ENCODE results near the gene TMEM178B.
"Not testable (repeated sequence)": the region's sequence is repeated elsewhere in the genome, so short reads cannot be mapped to it uniquely, and the experiment has no call there.

TMEM178B gene

DNA sequence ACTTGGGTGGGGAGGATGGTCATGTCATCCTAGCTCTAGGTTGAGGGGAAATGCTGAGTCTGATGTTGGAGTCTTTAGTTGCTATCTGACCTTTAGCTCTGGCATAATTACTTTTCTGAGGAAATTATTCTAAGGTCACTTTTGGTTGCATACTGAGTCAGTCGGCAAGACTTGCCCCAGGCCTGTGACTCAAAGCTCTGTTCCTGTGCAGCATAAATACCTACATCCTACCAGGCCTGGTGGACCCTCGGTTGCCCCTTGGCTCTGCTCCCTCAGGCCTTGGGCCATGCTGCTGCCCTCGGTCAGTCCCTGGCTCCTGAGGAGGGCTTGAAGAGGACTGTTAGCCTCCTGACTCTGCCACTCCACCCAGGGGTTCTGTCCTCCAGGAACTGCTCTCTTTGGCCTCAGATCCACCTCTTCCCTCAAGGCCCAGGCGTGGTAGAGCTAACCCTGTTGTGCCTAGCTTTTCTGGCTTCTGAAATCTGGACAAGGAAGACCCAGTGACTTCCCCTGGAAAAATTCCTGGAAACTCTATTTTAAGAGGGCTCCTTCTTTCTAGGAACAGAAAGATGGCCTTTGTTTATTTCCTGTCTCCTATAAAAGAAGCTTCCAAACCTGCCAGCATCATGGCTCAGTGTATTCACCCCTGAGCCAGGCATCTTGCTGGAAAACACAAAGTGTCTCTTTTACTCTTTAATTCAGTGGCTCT is 71.2 kb downstream of the TMEM178B start:
- DNase-seq: no peak

- no peak for DNase-seq
Measured at GRCh38 chr7:141145630-141145982, 71.7 kb downstream of the TMEM178B start.

DNA sequence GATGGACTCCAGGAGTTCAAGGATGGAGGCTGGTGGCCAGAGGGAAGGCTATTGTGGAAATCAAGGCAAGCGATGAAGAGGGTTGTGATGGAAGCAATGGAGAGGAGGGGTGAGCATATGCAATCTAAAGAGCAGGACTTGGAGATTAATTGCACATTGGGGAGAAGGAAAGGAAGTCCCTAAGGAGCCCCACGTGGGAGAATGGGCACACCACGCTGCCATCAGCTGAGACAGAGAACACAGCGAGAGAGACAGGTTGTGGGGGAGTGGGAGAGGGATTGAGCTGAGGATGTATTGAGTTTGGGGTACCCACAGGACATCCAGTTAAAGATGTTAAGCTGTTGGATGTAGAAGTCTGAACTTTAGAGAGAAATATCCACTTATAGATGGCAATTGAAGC is 73.6 kb downstream of the TMEM178B start:
- DNase-seq: no peak

DNA sequence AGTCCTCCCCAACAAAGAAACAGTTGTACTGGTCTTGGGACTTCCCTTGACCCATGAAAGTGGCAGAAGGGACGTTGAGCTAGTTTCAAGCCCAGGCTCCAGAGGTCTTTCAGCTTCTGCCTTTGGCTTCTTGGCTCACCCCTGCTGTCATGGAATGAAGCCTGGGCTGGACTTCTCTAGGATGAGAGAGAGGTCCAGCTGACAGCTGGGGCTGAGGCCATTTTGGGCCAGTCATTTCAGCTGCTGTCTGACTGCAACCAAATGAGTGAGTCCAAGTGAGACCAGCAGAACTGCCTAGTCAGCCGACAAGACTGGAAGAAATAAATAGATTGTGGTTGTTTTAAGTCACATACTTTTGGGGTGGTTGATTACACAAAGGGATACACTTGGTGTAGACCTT is 76.6 kb downstream of the TMEM178B start:
- DNase-seq: no peak

DNA sequence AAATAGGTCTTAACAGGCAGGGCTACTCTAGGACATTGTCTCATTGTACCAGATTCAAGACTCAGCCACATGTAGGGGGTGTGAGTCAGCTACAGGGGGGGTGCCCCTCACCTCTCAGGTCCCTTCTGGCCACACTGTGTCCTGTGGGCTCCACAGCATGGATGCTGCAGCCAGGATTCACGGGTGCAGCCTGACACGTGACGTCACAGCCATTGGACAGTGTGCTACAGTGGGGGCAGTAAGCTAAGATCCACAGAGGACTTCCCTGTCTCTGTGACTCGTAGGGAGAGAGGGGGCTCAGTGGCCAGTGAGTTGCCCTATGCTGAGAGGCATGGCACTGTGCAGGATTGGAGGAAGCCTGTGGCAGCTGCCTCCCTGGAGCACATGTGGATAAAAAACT is 77.9 kb downstream of the TMEM178B start:
- DNase-seq: no peak

GRCh38 chr7:141153231-141153630 is 79.4 kb downstream of the TMEM178B start:
- no peak for DNase-seq

GRCh38 chr7:141154131-141154732 is 80.4 kb downstream of the TMEM178B start:
- no peak for DNase-seq

DNA sequence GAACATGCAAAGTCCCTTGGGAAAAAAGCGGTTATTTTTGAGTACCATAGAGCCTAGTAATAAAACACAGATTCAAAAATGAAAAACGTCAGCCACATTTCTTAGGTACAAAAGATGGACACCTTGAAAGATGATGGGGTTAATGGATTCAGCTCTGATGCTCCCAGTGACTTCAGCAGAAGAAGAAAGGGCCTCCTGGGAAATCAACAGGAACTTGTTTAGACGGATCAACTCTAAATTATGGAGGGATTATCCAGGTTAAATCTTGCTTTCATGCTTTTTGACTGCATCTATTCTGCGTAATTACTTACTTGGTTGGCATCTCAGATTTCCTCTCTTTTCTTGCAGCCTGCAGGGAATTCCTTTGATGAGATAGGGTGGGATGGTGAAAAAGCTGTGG is 82.5 kb downstream of the TMEM178B start:
- no peak for DNase-seq

DNA sequence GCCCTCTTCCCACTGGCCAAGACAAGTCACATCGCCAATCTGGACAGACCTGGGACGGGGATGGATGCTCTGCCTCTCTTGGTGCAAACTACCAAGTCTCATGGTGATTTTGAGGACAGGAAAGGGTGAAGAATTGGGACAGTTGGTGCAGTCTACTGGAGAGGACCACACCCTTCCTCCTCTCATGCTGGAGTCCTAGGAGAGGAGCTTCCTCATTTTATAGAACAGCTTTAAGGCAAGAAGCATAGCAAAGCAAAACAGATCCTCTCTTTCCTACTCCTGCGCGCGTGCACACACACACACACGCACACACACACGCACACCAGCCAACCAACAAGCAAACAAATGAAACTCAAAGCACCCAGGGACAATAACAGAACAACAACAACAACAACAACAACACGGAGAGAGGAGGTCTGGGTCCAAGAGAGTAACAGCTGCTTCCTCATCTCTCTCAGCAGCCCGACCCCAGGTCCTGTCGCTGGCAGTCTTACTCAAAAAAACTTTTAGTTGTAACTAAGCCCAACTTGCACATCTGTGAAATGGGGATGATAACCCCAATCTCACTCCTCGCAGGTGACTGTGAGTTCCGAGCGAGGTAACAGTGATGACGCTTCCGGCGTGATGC is 83.4 kb downstream of the TMEM178B start:
- DNase-seq: no peak

DNA sequence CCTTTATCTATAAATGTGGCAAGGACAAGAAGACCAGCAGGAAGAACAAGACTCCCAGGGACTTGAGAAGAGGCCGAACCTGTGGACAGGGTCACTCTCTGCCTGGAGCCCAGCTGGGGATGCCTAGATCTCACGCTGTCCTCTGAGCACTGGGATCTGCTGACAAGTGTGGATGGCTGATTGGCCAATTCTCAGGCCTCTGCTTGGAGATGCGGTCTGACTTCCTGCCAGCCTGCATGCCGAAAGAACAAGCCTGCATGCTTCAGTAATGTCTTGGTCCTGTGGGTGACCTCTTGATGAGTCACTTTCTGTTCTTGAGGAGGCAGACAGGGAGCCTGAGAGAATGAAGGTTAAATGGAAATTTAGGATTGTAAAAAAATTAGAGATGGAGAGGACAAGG is 84.7 kb downstream of the TMEM178B start:
- no peak for DNase-seq

- no peak for DNase-seq
Measured at GRCh38 chr7:141160246-141160860, 86.5 kb downstream of the TMEM178B start.

DNA sequence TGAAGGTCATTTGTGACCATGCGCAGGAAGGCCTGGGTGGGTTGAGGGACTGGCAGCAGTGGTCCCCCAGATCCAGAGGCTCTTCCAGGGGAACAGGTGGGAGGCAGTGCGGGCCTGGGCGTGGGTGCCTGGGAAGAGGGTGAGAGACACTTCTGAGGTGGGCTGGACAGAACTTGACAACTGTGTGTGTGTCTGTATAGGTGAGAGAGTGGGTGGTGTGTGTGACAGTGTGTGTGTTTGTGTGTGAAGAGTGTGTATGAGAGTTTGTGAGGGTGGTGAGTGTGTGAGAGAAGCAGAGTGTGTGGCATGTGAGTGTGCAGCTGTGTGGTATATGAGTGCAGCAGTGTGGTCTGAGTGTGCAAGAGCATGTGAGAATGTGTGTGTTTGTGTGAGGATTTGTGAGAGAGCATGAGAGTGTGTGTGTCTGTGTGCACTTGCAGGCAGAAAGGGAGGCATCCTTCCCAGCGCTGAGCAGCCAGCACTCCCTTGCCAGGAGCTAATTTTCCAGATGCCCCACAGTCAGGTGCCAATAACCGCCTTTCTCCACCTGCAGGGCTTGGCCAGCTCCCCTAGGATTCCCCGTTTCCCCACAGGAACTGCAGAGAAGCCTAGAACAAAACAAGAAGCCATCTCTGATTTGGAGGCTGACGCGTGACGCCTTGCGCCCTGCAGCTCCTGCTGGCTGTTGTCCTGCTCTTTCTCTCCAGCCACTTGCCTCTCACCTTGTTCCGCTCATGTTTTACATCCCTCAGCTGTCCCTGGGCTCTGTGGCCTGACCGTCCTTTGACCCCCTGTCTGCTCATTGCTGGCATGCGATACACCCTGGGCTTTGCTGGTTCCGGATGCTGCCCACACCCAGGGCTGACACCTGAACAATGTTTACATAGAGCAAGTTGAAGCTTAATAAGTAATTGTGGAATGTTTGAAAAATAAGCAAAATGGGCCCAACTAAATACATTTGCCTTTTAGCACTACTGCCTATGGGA is 88.0 kb downstream of the TMEM178B start:
- DNase-seq: no peak

DNA sequence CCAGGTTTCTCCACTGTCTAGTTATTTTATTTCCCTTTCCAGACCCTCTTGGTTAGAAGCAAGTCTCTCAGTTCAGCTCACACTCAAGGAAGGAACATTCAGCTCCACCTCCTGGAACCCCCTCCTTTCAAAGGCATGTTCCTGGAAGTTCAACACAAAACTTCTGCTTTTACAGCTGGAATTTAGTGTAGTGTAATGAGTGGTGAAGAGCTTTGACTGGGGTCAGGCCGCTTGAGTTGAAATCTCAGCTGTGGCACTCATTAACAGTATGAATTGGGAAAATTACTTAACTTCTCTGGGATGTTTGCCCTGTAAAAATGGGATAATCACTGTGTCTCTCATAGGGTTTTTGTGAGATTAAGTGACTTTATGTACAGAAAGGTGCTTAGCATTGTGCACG is 91.7 kb downstream of the TMEM178B start:
- no peak for DNase-seq

GRCh38 chr7:141166926-141167325 is 93.1 kb downstream of the TMEM178B start:
- DNase-seq: no peak

GRCh38 chr7:141167381-141167964 is 93.6 kb downstream of the TMEM178B start:
- no peak for DNase-seq

DNA sequence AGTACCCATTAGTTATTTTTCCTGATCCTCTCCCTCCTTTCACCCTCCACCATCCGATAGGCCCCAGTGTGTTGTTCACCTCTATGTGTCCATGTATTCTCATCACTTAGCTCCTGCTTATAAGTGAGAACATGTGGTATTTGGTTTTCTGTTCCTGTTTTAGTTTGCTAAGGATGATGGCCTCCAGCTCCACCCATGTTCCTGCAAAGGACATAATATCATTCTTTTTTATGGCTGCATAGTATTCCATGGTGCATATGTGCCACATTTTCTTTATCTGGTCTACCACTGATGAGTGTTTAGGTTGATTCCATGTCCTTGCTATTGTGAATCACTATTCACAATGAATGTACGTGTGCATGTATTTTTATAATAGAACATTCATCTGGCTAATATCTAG is 95.3 kb downstream of the TMEM178B start:
- DNase-seq: not testable (repeated sequence)

GRCh38 chr7:141175728-141176127 is 101.9 kb downstream of the TMEM178B start:
- not testable (repeated sequence) for DNase-seq

DNA sequence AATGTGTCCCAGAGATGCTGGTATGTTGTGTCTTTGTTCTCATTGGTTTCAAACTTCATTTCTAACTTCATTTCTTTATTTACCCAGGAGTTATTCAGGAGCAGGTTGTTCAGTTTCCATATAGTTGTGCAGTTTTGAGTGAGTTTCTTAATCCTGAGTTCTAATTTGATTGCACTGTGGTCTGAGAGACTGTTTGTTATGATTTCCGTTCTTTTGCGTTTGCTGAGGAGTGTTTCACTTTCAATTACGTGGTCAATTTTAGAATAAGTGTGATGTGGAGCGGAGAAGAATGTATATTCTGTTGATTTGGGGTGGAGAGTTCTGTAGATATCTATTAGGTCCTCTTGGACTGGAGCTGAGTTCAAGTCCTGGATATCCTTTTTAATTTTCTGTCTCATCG is 103.3 kb downstream of the TMEM178B start:
- not testable (repeated sequence) for DNase-seq

- DNase-seq: no peak
Measured at GRCh38 chr7:141178486-141179135, 104.7 kb downstream of the TMEM178B start.

DNA sequence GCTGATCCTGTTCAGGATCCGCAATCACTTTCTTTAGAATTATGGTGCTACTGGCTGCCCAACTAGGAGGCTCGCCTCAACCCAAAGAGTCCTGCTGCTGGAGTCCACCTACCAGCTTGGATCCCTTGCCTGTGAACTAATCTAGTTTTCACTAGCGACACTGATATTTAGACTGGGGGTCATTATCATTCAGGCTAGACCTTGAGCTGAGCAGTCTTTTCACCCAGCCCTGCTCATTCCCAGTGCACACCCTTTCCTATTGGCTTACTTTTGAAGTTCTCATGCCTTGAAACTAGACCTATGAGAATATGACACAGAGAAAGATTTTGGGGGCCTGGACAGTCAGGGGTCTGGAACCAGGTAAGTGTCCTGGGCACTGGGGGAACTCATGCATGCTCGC is 107.9 kb downstream of the TMEM178B start:
- DNase-seq: no peak

- DNase-seq: no peak
Measured at GRCh38 chr7:141184532-141185190, 110.8 kb downstream of the TMEM178B start.
